Psoas muscle (tissue), 8 donors: Measurements from ENCODE around the gene RPL31. TPM values are rescaled to one million over a fixed set of nuclear protein-coding genes. Genes with fewer than 3 reads are reported as not detected.
A peak's percentile ranks its signal among the peaks of the same experiment; 100 is the strongest.

ENCODE experiments used
- ATAC-seq, 4 donors: fragments of 200-7000 bp; cut with Tn5 transposase; one replicate each; pipeline ENCODE4 v1.9.1; 2020; ENCODE audit warnings: moderate library complexity in 3 of 4, mild to moderate bottlenecking in 2 of 4
- DNase-seq, 2 donors: peaks; one replicate each; pipeline ENCODE4 v3.0.0-alpha.2; 2020
- H3K27ac ChIP-seq: fragments of 200-600 bp; one replicate; pipeline ENCODE4 v1.8.0; 2022
- H3K27me3 ChIP-seq, 3 donors: fragments of 200-600 bp in 1 of 3; one replicate each; pipeline versions ENCODE4 v1.6.1 to v1.8.0; 2013 to 2022; ENCODE audit warnings: low read length in 2 of 3, mild to moderate bottlenecking in 2 of 3, moderate library complexity in 1 of 3; ENCODE audit not compliant: insufficient read depth in 3 of 3
- H3K36me3 ChIP-seq, 2 donors: fragments of 200-600 bp in 1 of 2; one replicate each; pipeline versions ENCODE4 v1.6.1 to v1.8.0; 2013 to 2022; ENCODE audit warnings: low read depth in 1 of 2, mild to moderate bottlenecking in 1 of 2, moderate library complexity in 1 of 2; ENCODE audit not compliant: insufficient read depth in 1 of 2
- H3K4me1 ChIP-seq: fragments of 200-600 bp; one replicate; pipeline ENCODE4 v1.8.0; 2022
- H3K4me3 ChIP-seq: fragments of 200-600 bp; one replicate; pipeline ENCODE4 v1.8.0; 2022; ENCODE audit warnings: mild to moderate bottlenecking
- H3K9me3 ChIP-seq: fragments of 200-600 bp; one replicate; pipeline ENCODE4 v1.8.0; 2022
- CTCF ChIP-seq: fragments of 200-600 bp; IDR thresholded peaks from one replicate; pipeline ENCODE4 v1.8.0; 2022; ENCODE audit warnings: antibody characterized with exemption
- WGBS, 3 donors: extraction: QIAGEN DNeasy Blood & Tissue Kit; methylation state at CpG; one replicate each; pipeline versions ENCODE4 v1.1.6 to v1.1.7; 2013; 5-methylcytosine and 5-hydroxymethylcytosine counted together
- intact Hi-C, 2 donors: fragments of 100-400 bp; cut with DNase I; formaldehyde crosslinking; loops; one replicate each; pipeline versions ENCODE4 v1.11.0 to v1.14.2; 2022
- polyA plus RNA-seq, 3 donors: library from polyadenylated mRNA; stranded (reverse); fragments of 200-250 nt; gene quantifications; one replicate each; pipeline ENCODE4 v1.2.3, GENCODE V29; 2013
- total RNA-seq, 4 donors: library from RNA; stranded (reverse); fragmentation: NEBNext Ultra II Directional in 2 of 4; extraction: Animal tissue kit (Norgen Biotek cat#: 25700) in 2 of 4; gene quantifications; one replicate each; pipeline versions ENCODE4 v1.2.1 to v1.2.4, GENCODE V29; 2021 to 2023
- donor health status: healthy with polysubstance abuse.
- donor health status: DM: no; HTN: no; CAD: no; lungs with moderate emphysema.
- donor health status: Bipolar disorder and iron deficiency.
- donor health status: healthy.
- donor health status: DM: yes; HTN: yes; CAD: no.
- donor health status: DM: no; HTN: no; CAD: no.
- donor health status: DM: no; HTN: no; CAD: no.
- donor health status: DM: yes; HTN: yes; CAD: no.

RPL31 gene
- total and polyA plus RNA-seq, 7 donors = 718 to 3,893 (median 1,227) TPM

- Histone ChIP-seq H3K27ac (no peak overlapping the region), H3K4me1 (no peaks in the 10 kb centered on the region), H3K4me3 (no peak overlapping the region), H3K27me3 (no peaks in the 10 kb centered on the region), H3K9me3 (no peaks in the 10 kb centered on the region), H3K36me3 (peaks cover 0 to 64% of the 10 kb centered on the region in 2 donors)
- intact Hi-C loops = no loop called here
- no peak for DNase-seq
- 78 to 85% (median 79%) methylated on average over 3 of the region's 3 CpGs for WGBS, 3 donors
- no peak for ATAC-seq
- TF ChIP-seq CTCF = no peak
Observed at GRCh38 chr2:101017371-101017770, 15.3 kb downstream of the RPL31 start.

- Histone ChIP-seq H3K9me3 (no peaks in the 10 kb centered on the region), H3K36me3 (peaks cover 0 to 69% of the 10 kb centered on the region in 2 donors), H3K4me3 (no peak overlapping the region), H3K4me1 (no peaks in the 10 kb centered on the region), H3K27me3 (no peaks in the 10 kb centered on the region), H3K27ac (no peak overlapping the region)
- 46 to 57% (median 51%) methylated on average over 8 of the region's 8 CpGs for WGBS, 3 donors
- DNase-seq (no peak), ATAC-seq (peak in 1 of 4 donors; percentile 25)
- no peak for TF ChIP-seq CTCF
- intact Hi-C loops = no loop called here
Observed at GRCh38 chr2:101018934-101019333, 16.8 kb downstream of the RPL31 start.

GRCh38 chr2:101022221-101022620 lies 20.1 kb downstream of the RPL31 start:
- peaks cover 0 to 86% of the 10 kb centered on the region in 2 donors for H3K36me3 ChIP-seq
- 55 to 70% (median 57%) methylated on average over 16 of the region's 16 CpGs for WGBS, 3 donors

GRCh38 chr2:101023327-101024107 lies 21.4 kb downstream of the RPL31 start:
- Histone ChIP-seq H3K27ac (no peak overlapping the region), H3K36me3 (peaks cover 0 to 89% of the 10 kb centered on the region in 2 donors), H3K9me3 (no peaks in the 10 kb centered on the region), H3K4me1 (no peaks in the 10 kb centered on the region), H3K27me3 (no peaks in the 10 kb centered on the region), H3K4me3 (no peak overlapping the region)
- DNase-seq (no peak), ATAC-seq (no peak)
- no peak for TF ChIP-seq CTCF
- intact Hi-C loops = no loop called here
- 92 to 96% (median 93%) methylated on average over 6 of the region's 6 CpGs for WGBS, 3 donors

More at GRCh38 chr2:101022221-101022620, 20.1 kb downstream of the RPL31 start:
- no peak for TF ChIP-seq CTCF
- intact Hi-C loops = no loop called here
- no peak for DNase-seq
- no peak overlapping the region for H3K27ac ChIP-seq
- no peak overlapping the region for H3K4me3 ChIP-seq
- ATAC-seq = peak in 3 of 4 donors; percentile 22 to 44 (median 36)
- no peaks in the 10 kb centered on the region for H3K4me1 ChIP-seq
- H3K27me3 ChIP-seq = no peaks in the 10 kb centered on the region
- no peaks in the 10 kb centered on the region for H3K9me3 ChIP-seq
